Stimulated activated effector memory CD8-positive, alpha-beta T cell treated with anti-CD3 and anti-CD28 coated beads, Interleukin-12 subunit alpha, Interleukin-12 subunit beta, amount 100 ng/mL, for 72 hours (primary cell): ENCODE results near the gene SCG3.

ENCODE experiments used
- ATAC-seq: fragments of 150-1000 bp; cut with Tn5 transposase; 2 replicates; pipeline ENCODE4 v1.10.0; 2021
- DNase-seq, 2 donors: peaks; one replicate each; pipeline ENCODE4 v3.0.0; 2021 to 2022; ENCODE audit warnings: low spot score in 2 of 2
- H3K27ac Mint-ChIP-seq: one replicate; pipeline ENCODE4 v1.8.0; 2022; ENCODE audit warnings: mild to moderate bottlenecking, mixed read lengths
- H3K36me3 Mint-ChIP-seq: one replicate; pipeline ENCODE4 v1.8.0; 2022; ENCODE audit warnings: mild to moderate bottlenecking, mixed read lengths
- H3K4me1 Mint-ChIP-seq: one replicate; pipeline ENCODE4 v1.8.0; 2022; ENCODE audit warnings: mixed read lengths
- H3K4me3 Mint-ChIP-seq: one replicate; pipeline ENCODE4 v1.8.0; 2022; ENCODE audit warnings: mild to moderate bottlenecking, mixed read lengths
- H3K9me3 Mint-ChIP-seq: one replicate; pipeline ENCODE4 v1.8.0; 2022; ENCODE audit warnings: mixed read lengths

SCG3 gene

DNA sequence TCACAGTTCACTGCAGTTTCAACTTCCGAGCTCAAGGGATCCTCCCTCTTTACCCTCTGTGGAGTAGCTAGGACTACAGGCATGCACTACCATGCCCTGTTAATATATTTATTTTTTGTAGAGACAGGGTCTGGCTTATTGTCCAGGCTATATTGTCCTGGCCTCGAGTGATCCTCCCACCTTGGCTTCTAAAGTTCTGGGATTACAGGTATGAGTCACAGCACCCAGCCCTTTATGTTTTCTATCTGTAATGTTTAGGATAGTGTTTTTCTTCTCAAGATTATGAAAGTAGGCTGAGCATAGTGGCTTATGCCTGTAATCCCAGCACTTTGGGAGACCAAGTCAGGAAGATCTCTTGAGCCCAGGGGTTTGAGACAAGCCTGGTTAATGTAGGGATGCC is 11.9 kb upstream of the SCG3 start:
- no peak for ATAC-seq
- DNase-seq = no peak

DNA sequence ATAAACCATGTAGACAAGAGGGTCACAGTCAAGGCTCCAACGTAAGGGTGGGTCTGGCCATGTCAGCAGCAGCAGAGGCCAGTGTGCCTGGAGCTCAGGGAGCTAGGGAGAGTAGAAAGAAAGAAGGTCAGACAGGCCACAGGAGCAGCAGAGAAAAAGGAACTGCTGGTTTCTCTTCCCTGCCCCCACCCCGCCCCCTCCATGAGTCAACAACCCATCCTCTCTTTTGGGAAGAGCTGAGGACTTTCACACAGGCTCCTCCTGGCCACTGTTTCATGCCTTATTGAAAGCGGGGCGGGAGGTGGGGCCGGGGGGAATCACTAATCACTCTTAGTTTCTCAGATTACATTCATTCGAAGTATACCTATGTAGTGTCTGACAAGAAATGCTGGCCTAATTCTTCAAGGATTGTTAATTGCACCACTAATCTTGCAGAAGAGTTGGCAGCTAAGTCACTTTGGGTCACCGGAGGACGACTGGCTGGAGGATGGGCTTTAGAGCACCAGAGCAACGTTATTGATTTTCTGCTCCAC is 9.1 kb upstream of the SCG3 start:
- ATAC-seq (no peak), DNase-seq (no peak)
- H3K9me3 Mint-ChIP-seq = no peaks in the 10 kb centered on the region
- H3K27ac Mint-ChIP-seq = no peak overlapping the region
- no peaks in the 10 kb centered on the region for H3K36me3 Mint-ChIP-seq
- no peaks in the 10 kb centered on the region for H3K4me1 Mint-ChIP-seq
- no peak overlapping the region for H3K4me3 Mint-ChIP-seq

More for the DNA sequence above, 11.9 kb upstream of the SCG3 start:
- H3K36me3 Mint-ChIP-seq = no peaks in the 10 kb centered on the region
- no peak overlapping the region for H3K27ac Mint-ChIP-seq
- H3K9me3 Mint-ChIP-seq = no peaks in the 10 kb centered on the region
- H3K4me3 Mint-ChIP-seq = no peak overlapping the region
- H3K4me1 Mint-ChIP-seq = no peaks in the 10 kb centered on the region

DNA sequence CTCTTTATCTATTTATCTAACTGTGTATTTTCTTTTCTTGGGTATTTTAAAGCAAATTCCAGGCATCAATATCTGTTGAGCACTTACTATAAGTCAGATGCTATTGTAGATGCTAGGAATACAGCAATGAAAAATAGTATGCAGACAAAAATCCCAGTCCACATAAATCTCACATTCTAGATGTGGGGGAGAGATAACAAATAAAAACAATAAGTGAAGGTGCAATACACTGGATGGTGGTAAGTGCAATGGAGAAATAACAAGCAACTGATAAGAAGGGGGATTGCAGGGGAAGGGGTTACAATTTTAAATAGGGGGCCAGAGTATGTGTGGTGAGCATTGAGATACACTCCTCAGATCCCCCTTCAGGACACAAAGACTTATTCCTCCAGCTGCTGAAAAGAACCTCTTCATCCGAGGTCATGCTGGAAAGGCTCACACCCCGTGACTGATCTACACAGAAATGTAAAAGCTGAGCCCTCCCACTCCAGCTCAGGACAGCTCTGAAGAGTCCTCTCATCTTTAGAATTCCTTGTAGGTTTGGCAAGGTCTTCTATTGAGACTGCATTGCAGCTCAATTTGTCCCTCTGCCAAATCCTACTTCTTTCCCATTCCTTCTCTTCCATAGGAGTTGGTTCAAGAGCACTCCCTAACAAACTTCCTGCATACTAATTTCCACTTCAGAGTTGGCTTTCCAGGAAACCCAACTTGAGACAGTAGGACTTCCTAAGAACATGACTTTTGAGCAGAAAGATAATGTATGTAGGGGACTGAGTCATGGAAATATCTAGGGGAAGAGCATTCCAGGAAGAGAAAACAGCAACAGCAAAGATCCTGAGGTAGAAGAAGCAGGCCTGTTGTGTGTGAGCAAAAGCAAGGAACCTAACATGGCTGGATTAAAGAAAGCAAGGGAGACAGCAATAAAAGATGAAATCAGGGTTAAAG is 8.1 kb upstream of the SCG3 start:
- no peak for DNase-seq

DNA sequence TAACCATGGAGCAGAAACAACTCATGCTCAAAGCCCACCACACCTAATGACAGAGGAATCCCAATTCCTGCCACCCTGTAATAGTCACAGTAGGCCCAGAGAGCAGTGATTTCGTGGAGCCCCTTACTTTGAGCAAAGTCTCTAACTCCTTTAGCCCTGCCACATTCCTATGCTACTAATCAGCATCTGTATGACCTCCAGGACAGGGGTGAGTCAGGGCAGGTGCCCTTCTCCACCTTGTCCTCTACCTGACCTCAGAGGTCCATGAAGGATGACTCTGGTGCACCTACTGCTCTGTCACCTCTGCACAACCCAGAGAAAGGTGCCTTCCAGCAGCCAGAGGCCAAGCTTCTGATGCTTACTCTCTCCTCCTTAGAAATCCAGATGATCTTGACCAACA is 6.1 kb upstream of the SCG3 start:
- Mint-ChIP-seq H3K27ac (no peak overlapping the region), H3K36me3 (no peaks in the 10 kb centered on the region), H3K9me3 (no peaks in the 10 kb centered on the region), H3K4me3 (no peak overlapping the region), H3K4me1 (no peaks in the 10 kb centered on the region)
- ATAC-seq (no peak), DNase-seq (no peak)

More for the DNA sequence above, 8.1 kb upstream of the SCG3 start:
- Mint-ChIP-seq H3K4me1 (no peaks in the 10 kb centered on the region), H3K36me3 (no peaks in the 10 kb centered on the region), H3K4me3 (no peak overlapping the region), H3K27ac (no peak overlapping the region), H3K9me3 (no peaks in the 10 kb centered on the region)
- no peak for ATAC-seq

DNA sequence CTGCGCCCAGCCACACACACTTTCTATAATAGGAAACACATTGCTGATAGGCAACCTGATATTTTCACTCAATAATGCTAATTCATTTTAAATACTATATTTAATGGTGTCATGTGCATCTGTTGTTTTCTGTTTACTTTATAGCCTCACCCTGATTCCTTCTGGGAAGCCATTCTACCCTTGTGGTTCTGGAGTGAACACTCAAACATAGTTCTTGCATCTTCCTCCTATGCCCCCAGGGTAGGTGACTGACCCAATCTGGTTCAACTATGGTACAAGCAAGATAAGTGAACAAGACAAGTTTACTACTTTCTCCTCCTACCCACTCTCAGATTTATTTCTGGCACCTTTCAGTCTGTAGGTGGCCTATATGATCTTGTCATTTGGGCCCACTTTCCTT is 4.3 kb upstream of the SCG3 start:
- Mint-ChIP-seq H3K9me3 (no peaks in the 10 kb centered on the region), H3K4me1 (no peaks in the 10 kb centered on the region), H3K36me3 (no peaks in the 10 kb centered on the region), H3K4me3 (no peak overlapping the region), H3K27ac (no peak overlapping the region)
- DNase-seq (no peak), ATAC-seq (no peak)

DNA sequence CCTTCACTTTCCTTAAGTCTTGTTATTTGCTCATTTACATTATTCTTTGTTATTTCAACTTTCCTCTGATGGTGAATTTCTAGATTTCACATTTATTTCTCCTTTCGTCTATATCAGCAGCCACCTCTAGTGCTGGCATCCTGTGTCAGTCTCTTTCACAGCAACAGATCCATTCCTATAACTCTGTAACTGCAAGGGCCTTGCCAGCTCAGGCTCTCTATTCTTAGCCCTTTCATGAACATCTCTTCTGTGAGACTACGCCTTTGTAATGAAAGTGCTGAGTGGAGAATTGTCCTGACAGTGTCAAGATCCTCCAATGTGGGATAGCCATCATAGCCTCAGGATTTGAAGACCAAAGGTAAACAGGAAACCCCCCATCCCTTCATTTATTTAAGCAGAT is 3.9 kb upstream of the SCG3 start:
- H3K4me3 Mint-ChIP-seq = no peak overlapping the region
- ATAC-seq = no peak
- DNase-seq = no peak
- H3K9me3 Mint-ChIP-seq = no peaks in the 10 kb centered on the region
- no peaks in the 10 kb centered on the region for H3K36me3 Mint-ChIP-seq
- H3K4me1 Mint-ChIP-seq = no peaks in the 10 kb centered on the region
- H3K27ac Mint-ChIP-seq = no peak overlapping the region

DNA sequence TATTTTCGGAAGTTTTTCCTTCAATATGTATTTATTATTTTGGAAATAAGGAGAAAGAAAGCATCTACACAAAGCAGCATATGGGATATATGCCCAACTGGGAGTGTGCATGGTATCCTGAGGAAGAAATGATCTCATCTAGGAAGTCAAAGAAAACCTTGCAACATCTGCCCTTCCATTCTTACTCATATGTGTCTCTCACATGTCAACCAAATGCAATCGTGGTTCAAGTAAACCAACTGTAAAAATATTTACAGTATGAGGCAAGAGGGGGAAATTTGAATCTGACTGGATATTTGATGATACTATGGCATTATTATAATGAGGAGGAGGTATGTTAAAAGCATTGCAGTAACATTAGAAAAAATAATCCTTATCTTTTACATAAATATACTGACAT is 3.2 kb upstream of the SCG3 start:
- DNase-seq = no peak
- no peaks in the 10 kb centered on the region for H3K4me1 Mint-ChIP-seq
- H3K36me3 Mint-ChIP-seq = no peaks in the 10 kb centered on the region
- ATAC-seq = no peak
- no peak overlapping the region for H3K4me3 Mint-ChIP-seq
- H3K27ac Mint-ChIP-seq = no peak overlapping the region
- H3K9me3 Mint-ChIP-seq = no peaks in the 10 kb centered on the region

DNA sequence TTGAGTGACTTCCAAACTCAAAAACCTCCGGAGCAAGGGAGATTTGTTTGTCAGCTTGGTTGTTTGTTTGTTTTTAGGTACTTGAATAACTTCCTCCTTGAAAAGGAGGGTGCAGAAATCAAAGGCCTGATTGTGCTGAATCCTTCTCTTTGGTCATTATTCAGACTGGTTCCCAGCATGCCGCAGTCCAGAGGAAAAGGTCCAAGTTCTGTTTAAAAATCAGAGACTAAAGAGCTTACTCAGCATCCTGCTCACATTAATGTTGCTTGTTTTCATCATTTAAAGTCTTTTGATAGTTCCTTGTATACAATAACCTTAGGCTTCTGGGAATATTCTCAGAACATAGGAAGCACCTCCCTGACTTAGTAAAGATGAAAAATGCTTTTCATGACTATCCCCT is 982 bp upstream of the SCG3 start:
- DNase-seq = no peak
- Mint-ChIP-seq H3K9me3 (no peaks in the 10 kb centered on the region), H3K4me1 (no peaks in the 10 kb centered on the region), H3K4me3 (no peak overlapping the region), H3K27ac (no peak overlapping the region), H3K36me3 (no peaks in the 10 kb centered on the region)
- no peak for ATAC-seq

DNA sequence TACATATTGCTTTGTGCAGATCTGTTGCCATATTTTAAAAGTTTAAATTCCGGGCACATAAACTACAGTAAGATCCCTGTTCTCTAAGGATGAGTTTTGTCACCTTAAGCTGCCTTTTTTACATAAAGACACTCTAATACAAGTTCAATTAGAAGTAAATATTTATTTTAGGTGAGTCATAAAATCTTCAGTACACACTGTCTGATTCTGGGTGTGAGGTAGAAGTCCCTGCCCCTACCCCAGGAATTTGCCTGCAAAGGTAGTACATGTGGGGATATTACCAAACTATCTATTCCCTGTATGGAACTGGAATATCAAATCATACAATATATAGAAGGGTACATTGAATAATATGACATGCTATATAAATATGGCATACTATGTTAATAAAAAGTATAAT is 6.3 kb downstream of the SCG3 start:
- Mint-ChIP-seq H3K4me1 (no peaks in the 10 kb centered on the region), H3K36me3 (peaks cover 4% of the 10 kb centered on the region), H3K4me3 (no peak overlapping the region), H3K27ac (no peak overlapping the region), H3K9me3 (no peaks in the 10 kb centered on the region)
- DNase-seq = no peak
- ATAC-seq = no peak

DNA sequence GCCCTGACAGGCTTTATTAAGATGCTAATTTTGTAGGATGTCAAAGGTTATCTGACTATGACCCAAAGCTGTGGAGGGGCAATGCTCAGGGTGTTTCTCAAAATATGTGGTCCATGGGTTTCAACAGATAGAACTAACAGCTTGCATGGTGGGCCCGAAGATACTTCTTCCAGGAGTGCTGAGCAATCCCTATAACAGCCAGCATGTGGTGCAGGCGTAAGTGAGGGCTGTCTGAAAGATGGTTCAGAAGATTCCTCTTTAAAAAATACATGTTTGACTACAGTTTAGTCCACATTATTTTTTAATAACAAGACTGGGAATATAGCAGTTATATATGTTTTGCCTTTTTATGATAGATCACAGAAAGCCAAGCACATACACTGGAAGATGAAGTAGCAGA is 7.6 kb downstream of the SCG3 start:
- Mint-ChIP-seq H3K4me1 (no peaks in the 10 kb centered on the region), H3K27ac (no peak overlapping the region), H3K9me3 (no peaks in the 10 kb centered on the region), H3K36me3 (peaks cover 4% of the 10 kb centered on the region), H3K4me3 (no peak overlapping the region)
- ATAC-seq (no peak), DNase-seq (no peak)

DNA sequence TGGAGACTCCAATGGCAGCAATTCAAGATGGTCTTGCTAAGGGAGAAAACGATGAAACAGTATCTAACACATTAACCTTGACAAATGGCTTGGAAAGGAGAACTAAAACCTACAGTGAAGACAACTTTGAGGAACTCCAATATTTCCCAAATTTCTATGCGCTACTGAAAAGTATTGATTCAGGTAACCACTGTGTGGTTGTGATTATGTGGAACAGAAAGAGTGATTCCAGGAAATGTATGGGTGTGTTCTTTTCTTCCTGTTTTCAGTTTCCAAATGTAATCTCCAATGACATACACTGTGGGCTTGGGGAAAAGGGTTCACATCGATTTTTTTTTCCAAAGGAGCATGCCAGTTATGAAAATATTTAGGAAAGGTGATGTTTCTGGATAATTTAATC is 10.9 kb downstream of the SCG3 start:
- ATAC-seq = no peak
- DNase-seq = no peak

DNA sequence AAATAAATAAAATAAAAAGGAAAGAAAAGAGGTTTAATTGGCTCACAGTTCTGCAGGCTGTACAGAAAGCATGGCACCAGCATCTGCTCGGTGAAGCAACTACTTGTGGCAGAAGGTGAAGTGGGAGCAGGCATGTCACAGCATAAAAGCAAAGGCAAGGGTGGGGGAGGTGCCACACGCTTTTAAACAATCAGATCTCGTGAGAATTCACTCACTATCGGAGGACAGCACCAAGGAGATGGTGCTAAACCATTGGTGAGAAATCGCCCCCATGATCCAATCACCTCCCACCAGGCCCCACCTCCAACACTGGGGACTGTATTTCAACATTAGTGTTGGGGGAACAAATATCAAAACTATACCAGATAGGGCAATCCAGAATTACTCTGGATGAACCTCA is 15.3 kb downstream of the SCG3 start:
- DNase-seq (no peak), ATAC-seq (no peak)
- no peaks in the 10 kb centered on the region for H3K4me1 Mint-ChIP-seq
- H3K4me3 Mint-ChIP-seq = no peak overlapping the region
- H3K9me3 Mint-ChIP-seq = no peaks in the 10 kb centered on the region
- H3K27ac Mint-ChIP-seq = no peak overlapping the region
- no peaks in the 10 kb centered on the region for H3K36me3 Mint-ChIP-seq

More for the DNA sequence above, 10.9 kb downstream of the SCG3 start:
- H3K9me3 Mint-ChIP-seq = no peaks in the 10 kb centered on the region
- no peak overlapping the region for H3K4me3 Mint-ChIP-seq
- H3K36me3 Mint-ChIP-seq = peaks cover 4% of the 10 kb centered on the region
- H3K27ac Mint-ChIP-seq = no peak overlapping the region
- no peaks in the 10 kb centered on the region for H3K4me1 Mint-ChIP-seq

DNA sequence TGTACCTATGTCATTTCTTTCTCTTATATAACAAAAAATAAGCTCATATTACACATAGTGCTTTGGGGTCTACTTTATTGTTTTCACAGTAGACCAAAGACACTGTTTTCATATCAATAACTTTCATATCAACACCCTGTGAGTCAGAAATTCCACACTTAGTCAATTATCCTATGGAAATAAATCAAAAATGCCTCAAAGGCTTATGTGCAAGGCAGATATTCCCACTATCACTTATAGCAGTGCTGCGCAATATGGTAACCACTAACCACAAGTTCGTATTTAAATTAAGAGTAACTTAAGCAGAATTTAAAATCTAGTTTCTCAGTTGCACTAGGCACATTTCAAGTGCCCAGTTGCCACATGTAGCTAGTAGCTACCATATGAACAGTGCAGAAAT is 15.9 kb downstream of the SCG3 start:
- Mint-ChIP-seq H3K4me3 (no peak overlapping the region), H3K9me3 (no peaks in the 10 kb centered on the region), H3K4me1 (no peaks in the 10 kb centered on the region), H3K27ac (no peak overlapping the region), H3K36me3 (no peaks in the 10 kb centered on the region)
- DNase-seq (no peak), ATAC-seq (no peak)

DNA sequence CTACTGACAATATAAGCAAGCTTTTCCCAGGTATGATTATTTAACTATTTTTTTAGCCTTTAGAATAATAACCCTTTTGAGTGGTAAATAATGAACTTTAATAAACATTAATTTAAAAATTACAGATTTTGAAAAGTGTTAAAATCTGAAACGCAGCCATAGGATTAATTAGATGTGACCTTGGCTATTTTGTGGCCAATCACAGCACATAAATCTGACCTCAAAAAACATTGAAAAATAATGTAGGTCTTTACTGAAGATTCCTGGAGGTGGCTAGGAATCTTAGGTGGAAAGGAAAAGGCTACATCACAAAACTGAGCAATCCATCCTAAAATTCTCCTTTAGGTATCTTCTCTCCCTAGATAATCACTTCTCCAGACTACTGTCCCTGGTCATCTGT is 18.1 kb downstream of the SCG3 start:
- Mint-ChIP-seq H3K27ac (no peak overlapping the region), H3K36me3 (no peaks in the 10 kb centered on the region), H3K9me3 (no peaks in the 10 kb centered on the region), H3K4me3 (no peak overlapping the region), H3K4me1 (no peaks in the 10 kb centered on the region)
- ATAC-seq = no peak
- DNase-seq = no peak

DNA sequence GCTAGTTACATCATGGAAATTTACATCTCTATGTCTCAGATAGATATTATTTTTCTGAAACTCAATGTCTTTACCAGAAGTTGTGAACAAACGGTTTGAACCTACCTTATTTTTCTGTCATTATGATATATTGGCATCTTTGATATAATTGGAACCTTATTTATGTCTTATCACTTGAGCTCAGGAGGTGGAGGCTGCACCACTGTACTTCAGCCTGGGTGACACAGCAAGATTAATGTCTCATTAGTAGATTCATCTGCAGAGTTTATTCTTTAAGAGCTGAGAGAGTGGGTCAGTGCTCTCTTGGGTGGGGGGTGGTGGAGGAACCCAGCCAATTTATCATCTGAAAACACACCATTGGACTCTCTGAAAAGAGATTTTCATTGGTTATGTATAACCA is 21.4 kb downstream of the SCG3 start:
- no peak for ATAC-seq
- no peak overlapping the region for H3K27ac Mint-ChIP-seq
- no peaks in the 10 kb centered on the region for H3K4me1 Mint-ChIP-seq
- no peak overlapping the region for H3K4me3 Mint-ChIP-seq
- no peaks in the 10 kb centered on the region for H3K9me3 Mint-ChIP-seq
- no peaks in the 10 kb centered on the region for H3K36me3 Mint-ChIP-seq
- no peak for DNase-seq

DNA sequence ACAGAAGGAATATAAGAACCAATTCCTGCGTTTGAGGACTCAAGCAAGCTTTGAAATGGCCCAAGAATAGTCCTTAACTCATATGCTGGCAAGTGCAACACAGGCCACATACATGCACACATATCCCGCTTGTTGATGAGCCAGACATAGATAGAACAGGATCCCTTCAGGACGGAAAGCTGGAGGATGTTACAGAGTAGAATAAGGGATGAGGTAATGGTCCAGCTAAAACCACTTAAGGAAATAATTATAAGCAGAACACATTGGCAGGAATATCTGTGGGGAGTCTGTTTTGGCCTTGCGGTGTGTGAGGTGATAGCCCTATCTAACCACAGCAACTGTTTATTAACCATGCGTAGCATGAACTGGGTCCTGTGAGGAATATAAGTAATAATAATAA is 25.0 kb downstream of the SCG3 start:
- Mint-ChIP-seq H3K27ac (no peak overlapping the region), H3K4me3 (no peak overlapping the region), H3K4me1 (no peaks in the 10 kb centered on the region), H3K9me3 (no peaks in the 10 kb centered on the region), H3K36me3 (no peaks in the 10 kb centered on the region)
- no peak for ATAC-seq
- DNase-seq = no peak
